Measurements from ENCODE around the gene VPS16. TPM values are rescaled to one million over a fixed set of nuclear protein-coding genes. Genes with fewer than 3 reads are reported as not detected.

Gene VPS16
- total RNA-seq, 1 experiment from 2014 or later: 46.6 TPM

GRCh38 chr20:2820084-2820895, 20.3 kb upstream of the VPS16 start:
- ChIA-PET CTCF (interaction anchor here (0.5 to 0.7 kb wide), 2 partner anchors 247 to 272 kb away, joined by 3 read pairs; no protein-coding TSS in a partner anchor), POLR2A (no interaction called here)
- Histone ChIP-seq H3K27me3 (replicated peaks; ENCODE audit: control insufficient read depth, insufficient read depth, low read length) (no peaks in the 10 kb centered on the region), H3K4me1 (peaks cover 9% of the 10 kb centered on the region; the same call in 1 of the 2 replicates), H3K9me3 (no peaks in the 10 kb centered on the region), H3K4me3 (ENCODE audit: low read depth, low read length) (no peak overlapping the region), H3K36me3 (ENCODE audit: control insufficient read depth, insufficient read depth, low read length) (no peaks in the 10 kb centered on the region)
- no peaks in the 10 kb centered on the region for H3K27me3 Mint-ChIP-seq (ENCODE audit: insufficient read depth, unreplicated experiment)
- peaks cover 10% of the 10 kb centered on the region for H3K4me1 Mint-ChIP-seq (ENCODE audit: low read depth, unreplicated experiment)
- TF ChIP-seq CTCF (IDR thresholded peaks at IDR 0.05; ENCODE audit: insufficient read depth in 1 of 2, low read depth in 1 of 2, low read length in 1 of 2, severe bottlenecking in 1 of 2, unreplicated experiment in 1 of 2): no peak
- no peaks in the 10 kb centered on the region for H3K9me3 Mint-ChIP-seq (ENCODE audit: unreplicated experiment)
- no peak overlapping the region for H3K27ac Mint-ChIP-seq (ENCODE audit: unreplicated experiment)
- H3K4me3 Mint-ChIP-seq (ENCODE audit: unreplicated experiment): no peak overlapping the region
- intact Hi-C loops (cut with micrococcal nuclease; ENCODE audit: unreplicated experiment): no loop called here
- DNase-seq: no peak
- no TSS peak for BruUV-seq (replicated peaks)
- no peaks in the 10 kb centered on the region for H3K36me3 Mint-ChIP-seq (ENCODE audit: insufficient read depth, unreplicated experiment)

GRCh38 chr20:2820896-2821869, 19.4 kb upstream of the VPS16 start:
- no peaks in the 10 kb centered on the region for H3K9me3 Mint-ChIP-seq (ENCODE audit: unreplicated experiment)
- TF ChIP-seq CTCF (IDR thresholded peaks at IDR 0.05; ENCODE audit: insufficient read depth in 1 of 2, low read depth in 1 of 2, low read length in 1 of 2, severe bottlenecking in 1 of 2, unreplicated experiment in 1 of 2): no peak
- Histone ChIP-seq H3K4me3 (ENCODE audit: low read depth, low read length) (no peak overlapping the region), H3K36me3 (ENCODE audit: control insufficient read depth, insufficient read depth, low read length) (no peaks in the 10 kb centered on the region), H3K27me3 (replicated peaks; ENCODE audit: control insufficient read depth, insufficient read depth, low read length) (no peaks in the 10 kb centered on the region), H3K4me1 (peaks cover 9% of the 10 kb centered on the region; the same call in 1 of the 2 replicates), H3K9me3 (no peaks in the 10 kb centered on the region)
- POLR2A ChIA-PET: interaction anchor here (0.9 kb wide), 1 partner anchor 20 kb away, joined by 4 read pairs; the partner anchor contains the start of genes PCED1A and VPS16
- no peak for DNase-seq
- H3K4me3 Mint-ChIP-seq (ENCODE audit: unreplicated experiment): no peak overlapping the region
- peaks cover 2% of the 10 kb centered on the region for H3K27me3 Mint-ChIP-seq (ENCODE audit: insufficient read depth, unreplicated experiment)
- no peaks in the 10 kb centered on the region for H3K36me3 Mint-ChIP-seq (ENCODE audit: insufficient read depth, unreplicated experiment)
- no peak overlapping the region for H3K27ac Mint-ChIP-seq (ENCODE audit: unreplicated experiment)
- CTCF ChIA-PET: interaction anchor here (0.5 to 0.7 kb wide), 3 partner anchors 68 to 272 kb away, joined by 3 read pairs; no protein-coding TSS in a partner anchor
- peaks cover 10% of the 10 kb centered on the region for H3K4me1 Mint-ChIP-seq (ENCODE audit: low read depth, unreplicated experiment)
- no TSS peak for BruUV-seq (replicated peaks)
- intact Hi-C loops (cut with micrococcal nuclease; ENCODE audit: unreplicated experiment): no loop called here

- intact Hi-C loops (cut with micrococcal nuclease; ENCODE audit: unreplicated experiment): no loop called here
- Mint-ChIP-seq H3K9me3 (ENCODE audit: unreplicated experiment) (no peaks in the 10 kb centered on the region), H3K27ac (ENCODE audit: unreplicated experiment) (no peak overlapping the region), H3K36me3 (ENCODE audit: insufficient read depth, unreplicated experiment) (no peaks in the 10 kb centered on the region), H3K27me3 (ENCODE audit: insufficient read depth, unreplicated experiment) (peaks cover 2% of the 10 kb centered on the region), H3K4me3 (ENCODE audit: unreplicated experiment) (no peak overlapping the region), H3K4me1 (ENCODE audit: low read depth, unreplicated experiment) (peaks cover 10% of the 10 kb centered on the region)
- no TSS peak for BruUV-seq (replicated peaks)
- no peaks in the 10 kb centered on the region for H3K27me3 ChIP-seq (replicated peaks; ENCODE audit: control insufficient read depth, insufficient read depth, low read length)
- H3K36me3 ChIP-seq (ENCODE audit: control insufficient read depth, insufficient read depth, low read length): no peaks in the 10 kb centered on the region
- no peak for TF ChIP-seq CTCF (IDR thresholded peaks at IDR 0.05; ENCODE audit: insufficient read depth in 1 of 2, low read depth in 1 of 2, low read length in 1 of 2, severe bottlenecking in 1 of 2, unreplicated experiment in 1 of 2)
- H3K9me3 ChIP-seq: no peaks in the 10 kb centered on the region
- ChIA-PET CTCF (no interaction called here), POLR2A (interaction anchor here (0.9 kb wide), 1 partner anchor 19 kb away, joined by 4 read pairs; the partner anchor contains the start of genes PCED1A and VPS16)
- H3K4me1 ChIP-seq: peaks cover 9% of the 10 kb centered on the region; the same call in 1 of the 2 replicates
- DNase-seq: no peak
- H3K4me3 ChIP-seq (ENCODE audit: low read depth, low read length): no peak overlapping the region
These were observed 18.5 kb upstream of the VPS16 start for GRCh38 chr20:2822073-2822472.
